ENCODE measurements around the gene MGAT4A.

Gene MGAT4A

GRCh38 chr2:98731041-98731893 is at the start of gene MGAT4A:
Gene MGAT4A, minus strand, starts transcription at chr2:98731132. Its CDS starts 4,800 bp downstream, at chr2:98726332.
- peak; percentile 46 to 56 for DNase-seq (ENCODE audit: low read depth in 2 of 2)

GRCh38 chr2:98778741-98779483 is 48.0 kb upstream of the MGAT4A start:
- no peak for DNase-seq (ENCODE audit: low read depth in 2 of 2)

GRCh38 chr2:98778151-98778550 is 47.2 kb upstream of the MGAT4A start:
- DNase-seq (ENCODE audit: low read depth in 2 of 2), result no peak

GRCh38 chr2:98777710-98778109 is 46.8 kb upstream of the MGAT4A start:
- DNase-seq (ENCODE audit: low read depth in 2 of 2), result no peak

GRCh38 chr2:98777076-98777475 is 46.1 kb upstream of the MGAT4A start:
- no peak for DNase-seq (ENCODE audit: low read depth in 2 of 2)

GRCh38 chr2:98776136-98776535 is 45.2 kb upstream of the MGAT4A start:
- DNase-seq (ENCODE audit: low read depth in 2 of 2), result no peak

- no peak for DNase-seq (ENCODE audit: low read depth in 2 of 2)
These were observed 44.4 kb upstream of the MGAT4A start for GRCh38 chr2:98775146-98775986.

- no peak for DNase-seq (ENCODE audit: low read depth in 2 of 2)
These were observed 43.0 kb upstream of the MGAT4A start for GRCh38 chr2:98773907-98774306.

- DNase-seq (ENCODE audit: low read depth in 2 of 2), result no peak
These were observed 42.2 kb upstream of the MGAT4A start for GRCh38 chr2:98773169-98773568.

GRCh38 chr2:98772536-98772935 is 41.6 kb upstream of the MGAT4A start:
- no peak for DNase-seq (ENCODE audit: low read depth in 2 of 2)

- DNase-seq (ENCODE audit: low read depth in 2 of 2), result peak in 1 of 2 donors; percentile 29
These were observed 41.0 kb upstream of the MGAT4A start for GRCh38 chr2:98771721-98772524.

GRCh38 chr2:98771264-98771663 is 40.3 kb upstream of the MGAT4A start:
- DNase-seq (ENCODE audit: low read depth in 2 of 2), result no peak

- DNase-seq (ENCODE audit: low read depth in 2 of 2), result no peak
These were observed 38.9 kb upstream of the MGAT4A start for GRCh38 chr2:98769784-98770183.

GRCh38 chr2:98769114-98769476 is 38.2 kb upstream of the MGAT4A start:
- DNase-seq (ENCODE audit: low read depth in 2 of 2), result no peak

GRCh38 chr2:98768384-98769113 is 37.6 kb upstream of the MGAT4A start:
- DNase-seq (ENCODE audit: low read depth in 2 of 2), result peak in 1 of 2 donors; percentile 28

GRCh38 chr2:98764499-98764898 is 33.6 kb upstream of the MGAT4A start:
- no peak for DNase-seq (ENCODE audit: low read depth in 2 of 2)

- no peak for DNase-seq (ENCODE audit: low read depth in 2 of 2)
These were observed 32.4 kb upstream of the MGAT4A start for GRCh38 chr2:98763209-98763951.

GRCh38 chr2:98761909-98762308 is 31.0 kb upstream of the MGAT4A start:
- DNase-seq (ENCODE audit: low read depth in 2 of 2), result no peak

GRCh38 chr2:98761267-98761781 is 30.4 kb upstream of the MGAT4A start:
- DNase-seq (ENCODE audit: low read depth in 2 of 2), result peak; percentile 39 to 40

All from activated CD8-positive, alpha-beta memory T cell treated with anti-CD3 and anti-CD28 coated beads for 4 hours (primary cell).